Neural cell (in vitro differentiated cells): ENCODE measurements around the gene RASL12. TPM values are rescaled to one million over a fixed set of nuclear protein-coding genes. Genes with fewer than 3 reads are reported as not detected.

Source experiments
- H2AFZ ChIP-seq: fragments of 200-600, 300-800 bp; sonication (generic), shearing (Covaris generic); 2 replicates; pipeline ENCODE4 v1.6.0; 2014; ENCODE audit warnings: low read depth, mild to moderate bottlenecking, antibody characterized with exemption, low read length, moderate library complexity
- H3F3A ChIP-seq: fragments of 200-600 bp; shearing (Covaris generic); 2 replicates; pipeline ENCODE4 v1.6.1; 2016; ENCODE audit warnings: mild to moderate bottlenecking, moderate library complexity, mixed read lengths, antibody characterized with exemption, low read length; ENCODE audit not compliant: insufficient read depth, poor library complexity, severe bottlenecking
- H3K27ac ChIP-seq: fragments of 200-600, 300-800 bp; sonication (generic), shearing (Covaris generic); 2 replicates; pipeline ENCODE4 v1.5.1; 2014; ENCODE audit warnings: mild to moderate bottlenecking, low read length, moderate library complexity
- H3K27me3 ChIP-seq: fragments of 300-800, 200-600 bp; sonication (generic), shearing (Covaris generic); 2 replicates; pipeline ENCODE4 v1.6.0; 2014; ENCODE audit warnings: mild to moderate bottlenecking, low read depth, low read length, moderate library complexity; ENCODE audit not compliant: insufficient read depth
- H3K36me3 ChIP-seq: fragments of 300-800, 200-600 bp; sonication (generic), shearing (Covaris generic); 2 replicates; pipeline ENCODE4 v1.5.1; 2014; ENCODE audit warnings: mild to moderate bottlenecking, antibody characterized with exemption, low read length, moderate library complexity; ENCODE audit not compliant: insufficient read depth
- H3K4me2 ChIP-seq: fragments of 300-800, 200-600 bp; sonication (generic), shearing (Covaris generic); 2 replicates; pipeline ENCODE4 v1.6.0; 2014; ENCODE audit warnings: mild to moderate bottlenecking, low read length
- H3K4me3 ChIP-seq: fragments of 300-800, 200-600 bp; sonication (generic), shearing (Covaris generic); 2 replicates; pipeline ENCODE4 v1.5.1; 2014; ENCODE audit warnings: mild to moderate bottlenecking, low read length, moderate library complexity
- H3K79me2 ChIP-seq: fragments of 200-600 bp; shearing (Covaris generic); replicated peaks from 2 replicates; pipeline ENCODE4 v1.6.0; 2014; ENCODE audit warnings: mild to moderate bottlenecking, low read length, moderate library complexity; ENCODE audit not compliant: insufficient read depth
- H3K9ac ChIP-seq: fragments of 300-800, 200-600 bp; sonication (generic), shearing (Covaris generic); 2 replicates; pipeline ENCODE4 v1.6.1; 2016; ENCODE audit warnings: mild to moderate bottlenecking, low read length, mixed read lengths
- H3K9me2 ChIP-seq: fragments of 200-600 bp; shearing (Covaris generic); 2 replicates; pipeline ENCODE4 v1.6.1; 2016; ENCODE audit warnings: mild to moderate bottlenecking, low read length, mixed read lengths; ENCODE audit not compliant: insufficient read depth
- H3K9me3 ChIP-seq: fragments of 200-600, 300-800 bp; sonication (generic), shearing (Covaris generic); 2 replicates; pipeline ENCODE4 v1.6.1; 2016; ENCODE audit warnings: mild to moderate bottlenecking, mixed run types, low read length, moderate library complexity, mixed read lengths
- H4K20me1 ChIP-seq: fragments of 200-600 bp; shearing (Covaris generic); 2 replicates; pipeline ENCODE4 v1.6.1; 2016; ENCODE audit warnings: mild to moderate bottlenecking, mixed run types; ENCODE audit not compliant: insufficient read depth
- CTCF ChIP-seq: fragments of 450-650 bp; IDR thresholded peaks from 2 replicates; pipeline ENCODE4 v1.5.1; 2014; ENCODE audit warnings: antibody characterized with exemption, mild to moderate bottlenecking, moderate library complexity; ENCODE audit not compliant: poor library complexity, severe bottlenecking
- EP300 ChIP-seq: fragments of 450-650 bp; conservative IDR thresholded peaks from 2 replicates; pipeline ENCODE4 v1.6.1; 2014; ENCODE audit warnings: antibody characterized with exemption, mild to moderate bottlenecking, moderate library complexity; ENCODE audit not compliant: poor library complexity, severe bottlenecking
- EZH2 ChIP-seq: fragments of 200-600, 300-800 bp; shearing (Covaris generic), sonication (generic); IDR thresholded peaks from 2 replicates; pipeline ENCODE4 v1.6.1; 2014; ENCODE audit warnings: antibody characterized with exemption, low read length, borderline replicate concordance, mild to moderate bottlenecking; ENCODE audit not compliant: insufficient read depth, poor library complexity, severe bottlenecking
- MXI1 ChIP-seq: fragments of 450-650 bp; conservative IDR thresholded peaks from 2 replicates; pipeline ENCODE4 v1.6.1; 2014; ENCODE audit warnings: antibody characterized with exemption, mild to moderate bottlenecking; ENCODE audit not compliant: poor library complexity, severe bottlenecking
- POLR2AphosphoS5 ChIP-seq: IDR thresholded peaks from 2 replicates; pipeline ENCODE4 v1.6.1; 2012
- RAD21 ChIP-seq: fragments of 450-650 bp; conservative IDR thresholded peaks from 2 replicates; pipeline ENCODE4 v1.6.1; 2014; ENCODE audit warnings: antibody characterized with exemption, mild to moderate bottlenecking, moderate library complexity
- REST ChIP-seq: IDR thresholded peaks from 2 replicates; pipeline ENCODE4 v1.6.1; 2012; ENCODE audit warnings: borderline replicate concordance
- SMC3 ChIP-seq: fragments of 450-650 bp; conservative IDR thresholded peaks from 2 replicates; pipeline ENCODE4 v1.6.1; 2014; ENCODE audit warnings: antibody characterized with exemption, mild to moderate bottlenecking, moderate library complexity; ENCODE audit not compliant: poor library complexity
- TAF1 ChIP-seq: IDR thresholded peaks from 2 replicates; pipeline ENCODE4 v1.6.1; 2012; ENCODE audit warnings: low read depth
- polyA plus RNA-seq: library from polyadenylated mRNA; depleted of rRNA; stranded (reverse); fragments of >200 nt; gene quantifications from 2 replicates; pipeline ENCODE4 v1.2.3, GENCODE V29; 2014

Gene RASL12
- polyA plus RNA-seq, 1 donor from 2014 or later: not detected

GRCh38 chr15:65102912-65103311 is 35.1 kb upstream of the RASL12 start:
- H3K9me3 ChIP-seq: no peaks in the 10 kb centered on the region
- no peak overlapping the region for H3K27ac ChIP-seq
- H3K9ac ChIP-seq: no peak overlapping the region
- H2AFZ ChIP-seq: no peak overlapping the region
- H4K20me1 ChIP-seq: no peaks in the 10 kb centered on the region
- peaks cover 14% of the 10 kb centered on the region for H3K27me3 ChIP-seq
- no peaks in the 10 kb centered on the region for H3K79me2 ChIP-seq
- no peak overlapping the region for H3K4me3 ChIP-seq
- no peaks in the 10 kb centered on the region for H3K9me2 ChIP-seq
- H3K36me3 ChIP-seq: no peaks in the 10 kb centered on the region
- no peak overlapping the region for H3K4me2 ChIP-seq
- no peak for TF ChIP-seq EZH2
- TF ChIP-seq EP300: no peak
- no peak for TF ChIP-seq POLR2AphosphoS5
- no peak for TF ChIP-seq RAD21
- no peak for TF ChIP-seq CTCF
- no peak for TF ChIP-seq SMC3
- no peak for TF ChIP-seq MXI1
- no peak for TF ChIP-seq REST
- no peak for TF ChIP-seq TAF1
- H3F3A ChIP-seq: no peaks in the 10 kb centered on the region

- H3F3A ChIP-seq: no peaks in the 10 kb centered on the region
- no peaks in the 10 kb centered on the region for H4K20me1 ChIP-seq
- no peak overlapping the region for H3K9ac ChIP-seq
- H3K9me3 ChIP-seq: no peaks in the 10 kb centered on the region
- H3K79me2 ChIP-seq: no peaks in the 10 kb centered on the region
- TF ChIP-seq CTCF (peak; percentile 8), TAF1 (no peak), RAD21 (no peak), EP300 (no peak)
- H2AFZ ChIP-seq: no peak overlapping the region
- H3K27me3 ChIP-seq: peaks cover 14% of the 10 kb centered on the region
- H3K36me3 ChIP-seq: no peaks in the 10 kb centered on the region
- no peak overlapping the region for H3K4me2 ChIP-seq
- H3K4me3 ChIP-seq: no peak overlapping the region
- no peaks in the 10 kb centered on the region for H3K9me2 ChIP-seq
- no peak overlapping the region for H3K27ac ChIP-seq
Measured at GRCh38 chr15:65101891-65102708, 34.3 kb upstream of the RASL12 start.
